ENCODE results near the gene FOXN3.
A peak's percentile ranks its signal among the peaks of the same experiment; 100 is the strongest.

Gene FOXN3

DNA sequence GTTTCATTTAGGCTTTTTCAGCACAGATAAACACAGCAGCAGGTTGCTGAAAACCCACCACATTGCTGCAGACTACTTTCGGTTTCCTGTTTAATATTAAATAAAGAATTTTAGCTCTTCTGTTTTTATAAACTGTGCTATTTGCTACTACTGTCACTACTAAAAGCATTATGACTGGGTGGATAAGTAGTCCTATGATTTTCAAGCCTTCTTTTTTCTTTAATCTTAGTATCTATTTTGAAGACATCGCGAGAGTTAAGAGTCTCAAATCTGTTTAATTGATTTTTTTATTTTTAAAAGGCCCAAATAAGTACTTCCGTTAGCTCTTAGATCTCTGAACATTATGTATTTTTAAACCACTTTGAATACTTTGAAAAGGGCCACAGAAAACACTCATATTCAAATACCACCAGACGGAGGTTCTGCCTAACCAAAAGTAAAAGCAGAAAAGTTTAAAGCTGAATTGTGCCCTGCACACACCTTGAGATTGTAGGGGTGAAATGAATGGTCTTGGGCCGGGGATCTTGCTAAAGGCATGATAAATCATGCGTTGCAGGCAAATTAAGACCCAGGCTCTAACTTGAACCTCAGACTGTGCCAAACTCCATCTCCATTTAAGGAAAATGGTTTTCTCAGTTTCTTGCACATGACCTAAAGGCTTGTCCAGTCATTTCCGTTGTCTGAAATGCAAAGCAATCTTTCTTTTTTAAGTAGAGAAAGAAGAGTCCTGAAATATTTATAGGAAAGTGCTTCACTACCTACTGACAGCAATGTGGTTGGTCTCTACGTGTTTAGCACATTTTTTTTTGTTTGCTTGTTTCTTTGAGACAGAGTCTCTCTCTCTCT, 13.6 kb upstream of the FOXN3 start:
- DNase-seq (ENCODE audit: low spot score), result no peak

DNA sequence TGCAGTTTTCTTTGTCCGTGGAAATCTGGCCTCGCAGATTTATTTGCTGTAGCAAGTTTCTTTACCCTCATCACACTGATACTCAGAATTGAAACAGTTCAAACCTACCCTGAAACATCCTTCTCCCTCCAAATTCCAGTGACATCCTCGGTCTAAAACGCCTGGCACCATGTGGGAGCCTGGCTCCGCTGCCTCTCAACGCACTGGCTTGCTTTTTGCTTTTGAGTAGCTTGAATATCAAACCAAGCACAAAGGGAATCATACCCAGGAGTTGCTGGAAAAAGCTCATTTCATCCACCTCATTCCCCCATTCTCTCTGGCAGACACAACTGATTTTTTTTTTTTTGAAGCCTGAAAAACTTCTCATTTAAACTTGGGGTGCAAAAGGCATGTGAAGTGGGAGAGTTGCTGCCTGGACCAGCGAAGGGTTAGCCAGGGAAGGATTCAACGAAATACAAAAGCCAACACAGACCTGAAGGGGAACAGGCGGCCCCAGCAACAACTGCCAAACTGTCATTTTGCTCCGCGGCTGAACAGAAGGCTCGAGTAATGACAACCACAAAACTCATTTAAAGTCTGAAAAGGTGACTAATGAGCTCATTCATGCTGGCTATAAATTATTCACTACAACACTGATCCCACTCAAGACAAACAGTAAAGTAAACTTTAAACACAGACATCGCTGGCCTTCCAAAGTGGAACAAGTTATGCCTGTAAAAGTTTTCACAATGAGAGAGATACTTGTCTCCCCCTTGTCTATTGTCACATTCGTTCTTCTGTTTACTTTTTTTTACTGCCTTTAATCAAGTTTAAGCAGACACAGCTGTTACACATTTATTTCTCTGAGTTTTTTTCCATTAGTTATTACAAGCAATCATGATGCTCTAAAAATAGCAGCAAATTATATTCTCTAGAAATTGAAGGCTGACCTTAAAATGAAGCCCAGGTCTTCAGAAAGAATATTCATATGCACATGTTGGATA, 12.5 kb upstream of the FOXN3 start:
- no peak for DNase-seq (ENCODE audit: low spot score)

DNA sequence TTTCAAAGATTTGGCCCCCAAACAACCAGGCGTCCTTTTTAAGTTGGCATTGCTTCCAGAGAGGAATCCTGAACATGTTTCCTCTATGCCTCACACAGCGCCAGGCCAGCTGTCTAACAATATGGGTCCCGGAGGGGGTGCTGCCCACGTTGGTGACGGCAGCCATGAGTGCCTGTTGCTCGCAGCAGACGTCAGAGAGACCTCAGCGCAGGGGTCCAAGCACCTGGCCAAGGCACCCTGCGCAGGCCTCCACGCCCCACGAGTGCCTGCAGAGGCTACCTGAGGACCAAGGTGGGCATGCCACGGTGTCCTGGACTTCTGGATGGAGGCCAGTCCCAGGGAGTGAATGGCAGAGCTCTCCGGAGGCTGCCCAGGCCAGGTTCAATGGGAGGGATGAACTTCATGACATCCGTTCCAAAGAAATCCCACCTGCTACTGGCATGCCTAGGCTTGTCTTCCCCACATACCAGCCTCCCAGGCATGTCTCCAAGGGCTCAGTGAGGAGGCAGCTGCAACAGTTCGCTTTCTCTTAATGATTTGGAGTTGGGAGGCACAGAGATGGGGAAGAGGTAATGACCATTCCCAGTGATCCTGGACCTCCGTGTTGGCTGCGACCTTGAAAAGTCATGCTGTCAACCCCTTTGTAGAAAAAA, 11.6 kb upstream of the FOXN3 start:
- no peak for DNase-seq (ENCODE audit: low spot score)

DNA sequence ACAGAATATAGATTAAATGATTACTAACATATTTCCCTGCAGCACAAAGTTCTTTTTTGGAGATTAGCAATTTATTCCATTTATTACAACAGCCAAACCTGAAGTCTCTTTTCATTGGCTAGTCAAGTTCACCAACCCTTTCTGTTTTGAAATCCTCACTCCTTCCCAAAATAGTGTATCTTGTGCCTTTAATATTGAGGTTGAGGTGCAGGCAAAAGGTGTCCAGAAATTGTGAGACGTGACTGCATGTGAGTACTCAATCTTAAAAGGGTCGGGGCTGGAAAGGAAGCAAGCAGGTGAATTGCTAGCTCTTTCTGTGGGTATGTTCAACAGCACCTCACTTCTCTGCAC, 11.1 kb upstream of the FOXN3 start:
- DNase-seq (ENCODE audit: low spot score), result no peak

DNA sequence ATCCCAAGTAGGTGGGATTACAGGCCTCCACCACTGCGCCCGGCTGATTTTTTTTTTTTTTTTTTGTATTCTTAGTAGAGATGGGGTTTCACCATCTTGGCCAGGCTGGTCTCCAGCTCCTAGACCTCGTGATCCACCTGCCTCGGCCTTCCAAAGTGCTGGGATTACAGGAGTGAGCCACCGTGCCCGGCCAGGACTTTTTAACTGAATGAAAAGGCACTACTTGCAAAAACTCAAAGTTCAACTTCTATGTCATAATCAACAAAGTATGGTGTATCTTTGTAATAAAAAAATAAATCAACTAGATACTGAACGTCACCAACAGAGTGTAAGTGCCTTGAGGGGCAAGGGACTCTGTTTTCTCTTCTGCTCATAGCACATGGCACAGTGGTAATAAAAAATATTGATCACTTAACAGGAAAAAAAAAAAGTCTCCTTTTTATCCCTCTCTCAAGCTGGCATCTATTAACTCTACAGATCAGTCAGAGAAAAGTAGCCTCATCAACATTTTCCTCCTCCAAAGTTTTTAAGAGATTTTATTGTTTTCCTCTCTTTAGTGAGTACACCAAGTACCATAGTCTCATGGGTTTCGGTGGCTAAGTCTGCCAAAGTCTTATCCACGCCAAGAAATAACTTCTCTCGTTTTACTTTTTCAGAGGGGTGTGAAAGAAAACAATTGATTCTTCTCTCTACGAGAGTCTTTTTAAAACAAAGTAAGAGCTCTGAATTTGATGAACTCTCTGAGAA, 10.6 kb upstream of the FOXN3 start:
- DNase-seq (ENCODE audit: low spot score), result no peak

DNA sequence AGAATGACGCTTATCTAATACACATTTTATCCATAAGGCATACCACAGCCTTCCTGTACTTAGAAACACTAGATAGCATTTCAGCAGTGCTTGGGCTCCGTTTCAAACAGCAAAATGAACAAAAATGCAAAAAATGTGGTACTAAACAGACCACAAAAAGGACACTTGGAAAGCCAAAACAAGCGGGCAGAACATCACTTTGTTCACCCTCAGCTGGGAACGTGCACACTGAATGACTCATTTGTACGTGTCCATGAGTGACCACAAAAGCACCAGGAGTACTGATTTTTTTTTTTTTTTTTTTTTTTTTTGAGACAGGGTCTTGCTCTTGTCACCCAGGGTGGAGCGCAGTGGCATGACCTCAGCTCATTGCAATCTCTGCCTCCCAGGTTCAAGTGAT, 8.9 kb upstream of the FOXN3 start:
- DNase-seq (ENCODE audit: low spot score), result no peak

DNA sequence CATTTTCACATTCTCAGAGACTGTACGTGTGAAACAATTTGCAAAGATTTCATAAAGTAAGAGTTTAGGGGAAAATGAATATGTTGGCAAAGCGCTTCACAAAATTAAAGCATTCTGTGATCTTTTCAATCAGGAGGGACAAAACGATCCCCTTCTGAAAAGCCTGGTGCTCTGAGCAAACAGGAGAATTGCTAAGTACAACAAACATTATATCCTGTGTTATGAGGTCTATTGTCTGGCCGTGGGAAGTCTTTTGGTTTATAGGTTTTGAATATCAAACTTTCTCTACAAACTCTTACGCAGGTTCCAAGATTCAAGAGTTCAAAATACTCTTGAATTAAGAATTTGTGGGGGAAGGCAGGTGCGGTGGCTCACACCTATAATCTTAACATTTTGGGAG, 7.2 kb upstream of the FOXN3 start:
- DNase-seq (ENCODE audit: low spot score), result no peak

DNA sequence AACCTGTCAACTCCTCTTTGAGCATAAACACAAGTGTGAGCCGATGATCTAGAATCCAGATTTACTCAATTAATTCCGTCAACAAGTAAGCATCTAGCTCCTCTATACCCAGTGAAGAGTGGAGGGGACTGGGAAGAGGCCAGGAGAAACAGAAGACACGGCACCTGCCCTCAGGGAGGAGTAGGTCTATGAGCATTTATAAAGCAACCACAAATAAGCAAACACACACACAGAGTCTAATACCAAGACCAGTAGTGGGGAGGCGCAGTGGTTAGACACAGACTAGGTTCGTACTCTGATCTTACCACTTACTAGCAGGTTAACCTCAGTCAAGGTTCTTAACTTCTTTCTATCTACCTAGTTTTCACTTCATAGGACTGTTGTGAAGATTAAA, 5.9 kb upstream of the FOXN3 start:
- no peak for DNase-seq (ENCODE audit: low spot score)

DNA sequence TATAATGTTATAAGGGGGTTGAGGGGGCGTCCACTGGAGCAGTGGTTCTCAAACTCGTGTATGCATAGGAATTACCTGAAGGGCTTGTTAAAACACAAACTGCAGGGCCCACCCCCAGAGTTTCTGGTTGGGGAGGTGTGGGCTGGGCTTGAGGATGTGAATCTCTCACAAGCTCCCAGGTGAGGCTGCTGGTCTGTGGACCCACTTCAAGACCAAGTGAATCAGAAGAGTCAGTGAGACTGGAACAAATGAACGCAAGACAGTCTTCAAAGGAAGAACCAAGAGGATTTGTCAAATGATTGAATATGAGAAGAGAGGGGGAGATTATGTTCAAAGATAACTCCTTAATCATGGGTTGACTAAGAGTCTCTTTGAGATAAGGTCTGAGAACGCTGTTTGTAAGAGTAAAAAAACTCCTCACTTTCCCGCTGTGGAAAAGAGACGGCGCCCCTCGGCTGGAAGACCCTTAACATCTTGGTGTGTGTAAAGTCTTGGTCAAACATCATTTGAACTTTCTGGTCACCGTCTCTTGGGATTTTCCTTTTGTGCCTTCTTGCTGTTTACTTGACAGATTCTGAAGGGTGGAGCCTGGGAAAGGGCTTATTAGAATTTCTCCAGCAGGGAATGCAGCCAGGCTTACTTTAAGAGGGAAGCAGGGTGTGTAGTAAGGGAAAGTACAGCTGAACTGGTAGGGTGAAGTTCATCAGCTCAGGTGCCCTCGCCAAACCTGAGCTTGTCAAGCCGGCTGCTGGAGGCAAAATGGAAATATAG, 5.3 kb upstream of the FOXN3 start:
- DNase-seq (ENCODE audit: low spot score), result no peak

DNA sequence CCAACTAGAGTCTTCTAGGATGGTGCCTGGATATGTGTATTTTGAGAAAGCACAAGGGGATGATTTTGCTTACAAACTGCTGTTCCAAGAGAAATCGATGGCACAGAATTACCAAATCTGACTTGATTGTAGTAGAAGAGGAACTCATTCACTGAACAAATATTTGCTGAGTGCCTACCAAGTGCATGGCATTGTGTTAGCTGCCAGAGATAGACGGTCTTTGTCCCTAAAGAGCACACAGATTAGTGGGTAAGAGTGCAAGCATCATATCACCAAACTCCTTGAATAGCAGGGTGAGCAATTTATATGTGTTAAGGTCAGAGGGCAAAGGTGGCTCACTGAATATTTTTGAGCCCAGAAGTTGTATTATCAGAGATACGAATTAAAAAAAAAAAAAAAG, 3.5 kb upstream of the FOXN3 start:
- DNase-seq (ENCODE audit: low spot score), result no peak

DNA sequence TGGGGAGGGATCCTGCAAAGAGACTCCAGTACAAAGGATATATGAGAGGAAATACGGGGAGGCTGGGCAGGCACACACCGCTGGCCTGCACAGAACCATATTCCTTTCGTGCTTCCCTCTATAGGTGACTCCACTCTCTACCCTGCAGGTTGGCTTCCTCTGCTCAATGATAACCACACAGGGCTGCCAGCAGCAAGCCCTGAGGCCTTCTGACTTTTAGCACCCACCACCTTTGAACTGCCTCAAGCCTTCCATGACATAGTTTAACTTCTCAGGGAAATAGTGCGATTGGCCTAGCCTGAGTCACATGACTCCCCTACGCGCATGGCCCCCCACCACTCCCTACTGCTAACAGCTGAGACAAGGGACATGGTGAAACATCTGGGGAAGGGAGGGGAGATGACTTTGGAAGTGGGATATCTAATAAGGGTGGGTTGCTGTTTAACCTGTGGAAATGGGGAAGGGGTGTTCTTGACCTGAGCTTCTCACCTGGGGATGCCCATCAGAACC, 3.0 kb upstream of the FOXN3 start:
- no peak for DNase-seq (ENCODE audit: low spot score)

DNA sequence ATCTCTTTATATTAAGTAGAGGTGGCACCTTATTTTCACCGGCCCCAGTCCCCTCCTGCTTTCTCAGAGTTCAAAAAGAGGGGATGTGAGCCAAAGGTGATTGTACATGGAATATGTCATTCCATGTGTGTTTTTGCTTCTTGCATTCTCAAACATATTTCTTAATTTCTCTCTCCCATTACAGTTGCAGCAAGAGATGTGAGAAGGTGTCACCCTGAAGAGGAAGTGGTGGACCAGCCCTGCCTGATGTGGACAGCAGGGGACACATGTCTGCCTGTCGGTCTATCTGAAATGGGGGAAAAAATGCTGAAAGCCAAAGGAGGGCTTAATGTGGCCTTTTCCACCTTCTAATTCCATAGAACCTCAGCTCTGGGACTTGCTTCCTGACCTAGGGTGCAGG, 1.9 kb upstream of the FOXN3 start:
- DNase-seq (ENCODE audit: low spot score), result no peak

DNA sequence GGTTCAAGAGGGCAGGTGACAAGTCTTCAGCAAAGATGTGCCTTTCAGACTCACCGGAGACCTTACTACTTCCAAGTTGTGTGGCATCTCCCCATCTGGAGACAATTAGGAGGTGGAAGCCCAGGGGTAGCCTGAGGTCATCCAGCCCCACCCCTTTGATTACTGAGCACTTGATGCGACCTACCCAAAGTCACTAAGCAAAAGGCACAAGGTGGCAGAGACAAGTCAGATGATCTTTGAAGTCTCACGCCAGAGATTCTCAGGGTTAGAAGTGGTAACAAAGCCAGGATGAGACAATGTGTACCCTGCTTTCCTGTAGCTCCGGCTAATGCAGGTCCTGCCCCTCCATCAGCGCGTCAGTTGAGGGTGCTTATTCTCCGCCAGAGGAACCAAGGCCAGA, 1.4 kb upstream of the FOXN3 start:
- no peak for DNase-seq (ENCODE audit: low spot score)

DNA sequence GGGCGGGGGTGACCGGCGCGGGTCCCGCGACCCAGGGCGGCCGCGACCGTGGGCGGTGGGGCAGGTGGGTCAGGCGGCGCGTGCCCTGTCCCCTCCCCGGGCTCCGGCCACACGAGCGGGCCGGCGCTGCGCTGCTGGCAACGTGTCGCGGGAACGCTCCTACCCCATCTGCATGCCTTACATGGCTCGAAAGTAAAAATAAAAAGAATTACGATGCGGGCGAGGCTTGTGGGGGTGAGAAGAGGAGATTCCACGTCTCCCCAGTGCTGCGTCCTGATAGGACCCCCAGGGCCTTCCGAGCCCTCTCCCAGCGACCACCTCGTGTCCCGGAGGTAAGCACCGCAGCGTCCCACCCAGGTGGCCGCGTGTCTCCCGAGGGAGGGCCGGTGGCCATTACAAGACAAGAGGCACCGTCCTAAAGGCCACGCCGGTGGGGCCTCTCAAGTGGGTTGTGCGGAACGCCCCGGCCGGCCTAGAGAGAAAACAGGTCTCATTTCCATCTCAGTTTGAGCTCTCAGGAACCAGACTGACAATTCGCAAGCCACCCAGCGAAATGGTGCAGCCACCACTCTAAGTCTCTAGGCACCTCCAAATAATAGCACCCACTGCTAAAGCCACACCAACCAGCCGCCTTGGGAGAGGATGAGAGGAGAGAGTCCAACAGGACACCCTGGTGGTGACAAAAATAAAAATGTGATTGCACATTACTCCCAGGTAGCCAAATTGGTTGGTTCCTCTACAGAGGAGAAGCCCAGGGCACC, 612 bp upstream of the FOXN3 start:
- DNase-seq (ENCODE audit: low spot score), result peak; percentile 59

DNA sequence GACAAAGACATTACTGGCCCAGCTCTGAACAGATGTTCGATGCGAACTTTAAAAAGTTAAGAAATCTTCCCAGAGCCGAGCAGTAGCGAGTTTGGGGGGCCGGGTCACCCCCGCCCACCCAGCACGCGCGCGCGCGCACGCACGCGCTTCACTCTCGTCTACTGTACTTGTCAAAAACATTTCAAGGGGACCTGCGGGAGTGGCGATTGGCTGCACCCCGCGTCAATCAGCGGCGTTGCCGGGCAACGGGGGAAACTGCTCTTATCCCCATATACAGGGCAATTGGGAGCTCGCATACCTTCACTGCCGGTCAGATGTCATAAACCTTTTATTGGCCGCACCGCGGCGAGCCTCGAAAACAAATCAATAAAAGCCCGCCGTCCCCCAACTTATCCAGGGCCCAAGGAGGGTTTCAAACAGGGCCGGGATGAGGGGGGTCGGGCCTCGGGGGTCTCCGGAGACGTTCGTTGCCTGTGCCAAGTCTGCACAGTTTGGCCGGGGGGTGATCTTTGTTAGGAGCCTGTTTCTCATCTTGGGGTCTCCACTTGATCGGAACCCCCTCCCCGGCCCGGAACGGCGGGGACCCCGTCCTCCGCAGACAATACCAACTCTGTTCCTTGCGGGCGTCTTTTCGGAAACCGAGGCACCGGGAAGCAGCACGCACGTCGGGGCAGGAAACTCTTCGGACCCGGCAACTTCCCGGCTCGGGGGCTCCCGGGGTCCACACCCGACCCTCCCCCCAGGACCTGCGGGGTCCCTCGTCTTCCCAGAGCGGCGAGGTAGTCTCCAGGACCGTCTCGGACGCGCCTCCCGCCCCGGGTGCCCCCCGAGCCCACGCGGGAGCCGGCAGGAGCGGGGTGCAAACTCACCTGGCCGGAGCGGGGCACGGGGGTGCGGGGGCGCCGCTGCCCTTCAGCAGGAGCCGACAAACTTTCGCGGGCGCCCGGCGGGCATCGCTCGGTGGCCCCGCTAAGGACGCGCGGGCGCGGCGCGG, 734 bp downstream of the FOXN3 start:
- peak; percentile 97 for DNase-seq (ENCODE audit: low spot score)

DNA sequence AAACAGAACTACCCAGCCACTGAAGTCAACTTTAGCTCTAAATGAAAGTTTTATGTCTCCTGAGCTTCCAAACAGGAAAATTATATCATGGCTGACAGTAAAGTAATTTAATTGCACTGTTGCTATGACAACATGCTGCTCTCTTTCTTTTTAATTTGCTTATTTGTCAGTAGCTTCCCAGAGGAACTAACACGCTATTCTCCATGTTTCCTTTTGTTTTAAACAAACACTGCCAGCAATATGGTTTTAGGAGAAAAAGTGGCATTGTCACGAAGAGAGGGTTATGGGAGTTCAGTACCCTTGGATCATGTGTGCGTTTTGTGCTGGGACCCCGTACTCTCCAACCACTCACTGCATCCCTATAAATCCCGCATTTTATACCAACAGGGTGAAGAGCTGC, 1.9 kb downstream of the FOXN3 start:
- DNase-seq (ENCODE audit: low spot score), result no peak

DNA sequence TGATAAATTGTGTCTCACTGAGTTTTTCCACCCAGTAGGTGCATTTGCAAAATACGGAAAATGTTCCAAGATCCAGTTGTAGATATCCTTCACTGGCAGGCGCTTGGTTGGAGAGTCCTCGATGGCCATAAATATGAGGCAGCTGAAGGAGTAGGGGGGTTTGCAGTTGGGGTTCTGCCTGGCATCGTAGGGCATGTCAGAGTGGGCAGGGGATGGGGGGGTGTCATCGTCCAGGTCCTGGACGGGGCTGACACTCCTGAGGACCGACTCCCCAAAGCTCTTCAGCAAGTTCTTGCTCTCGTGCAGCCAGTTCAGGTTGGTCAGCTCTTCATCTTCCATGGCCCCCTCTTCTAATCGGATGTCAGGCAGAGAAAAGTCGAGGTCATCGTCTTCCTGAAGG, 5.1 kb downstream of the FOXN3 start:
- DNase-seq (ENCODE audit: low spot score), result no peak

DNA sequence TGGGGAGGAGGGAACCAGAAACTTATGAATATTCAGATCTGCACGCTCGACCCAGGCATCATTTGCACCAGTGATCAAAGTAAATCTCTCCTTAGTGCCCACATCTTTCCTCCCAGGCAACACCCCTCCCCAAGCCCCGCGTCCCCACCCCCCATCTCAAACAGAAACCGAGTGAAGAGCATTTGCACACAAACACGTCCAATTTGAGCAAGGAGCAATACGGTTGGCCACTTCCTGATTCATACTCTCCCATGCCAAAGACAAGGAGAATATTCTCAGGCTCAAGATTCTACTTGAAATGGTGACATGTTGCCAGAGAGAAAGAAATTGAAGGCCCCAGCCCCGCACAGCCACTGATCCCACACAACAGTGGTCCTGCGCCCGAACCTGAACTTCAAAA, 7.1 kb downstream of the FOXN3 start:
- DNase-seq (ENCODE audit: low spot score), result no peak
